PFSK-1 (cell line): Measurements from ENCODE around the gene SLC43A3.

Source experiments
- FOXP2 ChIP-seq: optimal IDR thresholded peaks from 2 replicates; pipeline ENCODE3; 2011; ENCODE audit warnings: borderline replicate concordance, control low read depth, inconsistent platforms; ENCODE audit not compliant: insufficient read depth; ENCODE audit errors: extremely low read length, extremely low read depth
- POLR2AphosphoS5 ChIP-seq: IDR thresholded peaks from 2 replicates; pipeline ENCODE4 v1.6.1; 2012; ENCODE audit warnings: low read depth, mild to moderate bottlenecking, control low read depth, low read length, moderate library complexity
- TAF1 ChIP-seq: IDR thresholded peaks from 2 replicates; pipeline ENCODE4 v1.6.1; 2012; ENCODE audit warnings: low read length, control low read depth, borderline replicate concordance; ENCODE audit not compliant: insufficient read depth

GRCh38 chr11:57474803-57475115, 47.8 kb upstream of the SLC43A3 start:
- TF ChIP-seq TAF1 (no peak), FOXP2 (no peak), POLR2AphosphoS5 (no peak)
